ENCODE measurements around the gene MAST4. TPM values are rescaled to one million over a fixed set of nuclear protein-coding genes. Genes with fewer than 3 reads are reported as not detected.

Gene MAST4
- total RNA-seq, 4 donors from 2014 or later = 55.3 to 148 (median 110) TPM

DNA sequence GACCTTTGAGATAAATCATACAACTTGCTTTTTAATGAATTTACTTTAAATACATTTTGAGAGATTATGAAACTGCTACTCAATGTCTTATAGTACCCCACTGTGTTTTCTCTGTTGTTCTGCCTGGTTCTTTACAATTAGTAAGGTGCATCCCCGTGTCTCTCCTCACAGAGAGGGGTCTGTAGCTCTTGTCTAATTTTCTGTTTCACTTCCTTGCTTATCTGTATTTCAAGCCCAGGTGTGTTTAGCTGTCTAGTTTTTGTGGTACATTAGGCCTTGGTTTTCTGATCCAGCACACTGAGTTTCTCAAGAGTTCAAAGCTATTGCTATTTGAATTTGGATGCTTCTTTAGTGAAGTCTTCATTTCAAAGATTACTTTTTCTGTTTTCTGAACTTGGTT is 105.1 kb downstream of the MAST4 start:
- no peaks in the 10 kb centered on the region for H3K4me1 ChIP-seq
- no peak for DNase-seq
- H3K27ac ChIP-seq = no peak overlapping the region
- no peaks in the 10 kb centered on the region for H3K9me3 ChIP-seq
- no peak overlapping the region for H3K4me3 ChIP-seq
- TF ChIP-seq POLR2A (IDR thresholded peaks at IDR 0.05) = no peak
- TF ChIP-seq, protein P1, sequence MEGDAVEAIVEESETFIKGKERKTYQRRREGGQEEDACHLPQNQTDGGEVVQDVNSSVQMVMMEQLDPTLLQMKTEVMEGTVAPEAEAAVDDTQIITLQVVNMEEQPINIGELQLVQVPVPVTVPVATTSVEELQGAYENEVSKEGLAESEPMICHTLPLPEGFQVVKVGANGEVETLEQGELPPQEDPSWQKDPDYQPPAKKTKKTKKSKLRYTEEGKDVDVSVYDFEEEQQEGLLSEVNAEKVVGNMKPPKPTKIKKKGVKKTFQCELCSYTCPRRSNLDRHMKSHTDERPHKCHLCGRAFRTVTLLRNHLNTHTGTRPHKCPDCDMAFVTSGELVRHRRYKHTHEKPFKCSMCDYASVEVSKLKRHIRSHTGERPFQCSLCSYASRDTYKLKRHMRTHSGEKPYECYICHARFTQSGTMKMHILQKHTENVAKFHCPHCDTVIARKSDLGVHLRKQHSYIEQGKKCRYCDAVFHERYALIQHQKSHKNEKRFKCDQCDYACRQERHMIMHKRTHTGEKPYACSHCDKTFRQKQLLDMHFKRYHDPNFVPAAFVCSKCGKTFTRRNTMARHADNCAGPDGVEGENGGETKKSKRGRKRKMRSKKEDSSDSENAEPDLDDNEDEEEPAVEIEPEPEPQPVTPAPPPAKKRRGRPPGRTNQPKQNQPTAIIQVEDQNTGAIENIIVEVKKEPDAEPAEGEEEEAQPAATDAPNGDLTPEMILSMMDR (IDR thresholded peaks at IDR 0.05) = no peak
- H3K36me3 ChIP-seq = no peaks in the 10 kb centered on the region
- H3K27me3 ChIP-seq = no peaks in the 10 kb centered on the region
- 82 to 95% methylated on average over 1 of the region's 1 CpG for WGBS, 2 donors
- intact Hi-C loops (cut with DNase I) = no loop called here

DNA sequence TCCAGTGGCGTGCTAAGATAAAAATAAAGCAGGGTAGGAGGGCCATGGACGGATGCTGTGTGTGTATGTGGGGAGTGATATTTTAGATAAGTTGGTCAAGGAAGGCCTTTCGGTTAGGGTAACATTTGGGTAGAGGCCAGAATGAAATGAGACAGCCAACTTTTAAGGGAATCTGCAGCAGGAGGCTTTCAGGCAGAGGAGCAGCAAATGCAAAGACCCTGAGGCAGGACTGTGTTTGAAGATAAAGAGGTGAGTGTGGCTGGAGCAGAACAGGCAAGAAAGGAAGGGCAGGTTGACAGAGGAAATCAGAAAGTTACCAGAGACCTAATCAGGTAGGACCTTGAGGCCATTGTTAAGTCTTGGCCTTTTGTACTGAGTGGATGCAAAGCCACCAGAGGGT is 106.2 kb downstream of the MAST4 start:
- Histone ChIP-seq H3K9me3 (no peaks in the 10 kb centered on the region), H3K36me3 (no peaks in the 10 kb centered on the region), H3K4me3 (no peak overlapping the region), H3K27ac (no peak overlapping the region), H3K4me1 (no peaks in the 10 kb centered on the region), H3K27me3 (no peaks in the 10 kb centered on the region)
- WGBS, 2 donors = 65 to 66% methylated on average over 3 of the region's 3 CpGs
- TF ChIP-seq, protein P1 (IDR thresholded peaks at IDR 0.05) = no peak
- no peak for TF ChIP-seq POLR2A (IDR thresholded peaks at IDR 0.05)
- intact Hi-C loops (cut with DNase I) = no loop called here
- DNase-seq = no peak

DNA sequence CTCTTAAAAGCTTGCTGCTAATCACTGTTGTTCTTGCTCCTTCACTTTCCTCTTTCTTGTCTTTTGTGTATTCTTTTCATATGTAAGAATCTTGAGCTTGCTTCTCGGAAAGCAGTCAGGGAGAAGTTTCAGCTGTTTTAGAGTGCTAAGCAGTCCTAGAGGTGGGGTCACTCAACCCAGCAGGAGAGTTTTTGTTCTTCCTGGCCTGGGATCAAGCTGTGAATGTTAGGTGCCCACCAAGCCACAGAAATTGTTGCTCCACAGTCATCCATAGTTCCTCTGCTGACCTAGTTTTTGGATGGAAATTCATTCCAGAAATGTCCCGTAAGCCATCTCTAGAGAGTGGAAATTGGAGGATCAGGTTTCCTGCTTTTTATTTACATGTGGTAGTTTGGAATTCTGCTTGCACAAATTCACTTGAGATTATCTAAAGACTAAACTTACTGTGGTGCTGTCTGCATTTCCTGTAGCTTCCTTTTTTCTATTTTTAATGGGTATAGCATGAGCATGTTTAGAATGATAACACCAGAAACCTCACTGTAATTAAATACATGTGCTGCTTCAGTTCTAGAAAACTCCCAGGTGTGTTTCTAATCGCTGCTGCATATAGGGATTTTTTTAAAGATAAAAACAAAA is 108.7 kb downstream of the MAST4 start:
- H3K27ac ChIP-seq = no peak overlapping the region
- TF ChIP-seq, protein P1 (IDR thresholded peaks at IDR 0.05) = no peak
- TF ChIP-seq POLR2A (IDR thresholded peaks at IDR 0.05) = no peak
- H3K4me3 ChIP-seq = no peak overlapping the region
- H3K36me3 ChIP-seq = no peaks in the 10 kb centered on the region
- no peaks in the 10 kb centered on the region for H3K4me1 ChIP-seq
- intact Hi-C loops (cut with DNase I) = no loop called here
- WGBS, 2 donors = 35 to 58% methylated on average over 3 of the region's 3 CpGs
- DNase-seq = no peak
- no peaks in the 10 kb centered on the region for H3K27me3 ChIP-seq
- no peaks in the 10 kb centered on the region for H3K9me3 ChIP-seq

DNA sequence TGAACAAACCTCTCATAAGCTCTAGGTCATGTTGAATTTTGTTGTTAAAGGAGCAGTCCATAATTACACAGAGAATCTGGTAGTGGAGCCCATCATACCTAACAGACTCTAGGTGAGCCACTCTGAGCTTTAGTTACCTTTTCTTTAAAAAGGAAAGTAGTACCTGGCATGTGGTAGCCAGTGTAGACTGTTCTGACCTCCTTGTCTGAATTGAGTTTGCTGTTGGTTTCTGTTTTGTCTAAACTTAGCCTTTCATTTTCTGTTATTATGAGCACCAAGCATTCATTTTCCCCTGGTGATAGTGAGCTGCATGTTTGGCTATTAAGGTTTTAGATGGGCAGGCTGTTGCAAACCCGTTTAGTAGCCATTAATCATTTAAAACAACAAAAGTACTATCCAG is 112.2 kb downstream of the MAST4 start:
- Histone ChIP-seq H3K4me3 (no peak overlapping the region), H3K4me1 (no peaks in the 10 kb centered on the region), H3K36me3 (no peaks in the 10 kb centered on the region), H3K27me3 (no peaks in the 10 kb centered on the region), H3K9me3 (peaks cover 0 to 10% (median 0%) of the 10 kb centered on the region in 3 donors), H3K27ac (no peak overlapping the region)
- TF ChIP-seq POLR2A (IDR thresholded peaks at IDR 0.05) = no peak
- TF ChIP-seq, protein P1 (IDR thresholded peaks at IDR 0.05) = no peak
- intact Hi-C loops (cut with DNase I) = no loop called here
- 19 to 27% methylated on average over 1 of the region's 1 CpG for WGBS, 2 donors
- DNase-seq = no peak

DNA sequence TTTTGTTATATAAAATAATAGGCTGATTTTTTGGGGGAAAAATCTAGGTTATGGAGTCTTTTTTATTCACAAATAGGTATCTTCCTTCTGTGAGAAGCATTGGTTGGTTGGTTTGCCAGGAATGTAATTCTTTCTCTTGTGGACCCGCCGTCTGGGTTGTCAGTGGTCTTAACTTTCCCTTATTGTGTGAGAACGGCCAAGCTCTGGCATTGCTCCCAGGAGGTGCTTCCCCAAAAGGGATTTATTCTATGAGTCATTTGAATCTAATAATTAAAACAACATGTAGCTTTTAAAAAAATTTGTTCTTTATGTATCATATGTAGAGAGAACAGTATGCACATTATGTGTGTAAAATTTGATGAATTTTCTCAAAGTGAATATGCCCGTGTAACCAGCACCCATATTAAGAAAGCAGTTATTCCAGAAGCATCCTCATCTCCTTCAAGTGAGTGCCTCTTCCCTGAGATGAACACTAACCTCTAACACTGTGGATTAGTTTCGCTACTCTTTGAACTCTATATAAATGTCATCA is 114.4 kb downstream of the MAST4 start:
- Histone ChIP-seq H3K4me1 (no peaks in the 10 kb centered on the region), H3K27me3 (no peaks in the 10 kb centered on the region), H3K27ac (no peak overlapping the region), H3K9me3 (peaks cover 0 to 10% (median 0%) of the 10 kb centered on the region in 3 donors), H3K36me3 (no peaks in the 10 kb centered on the region), H3K4me3 (no peak overlapping the region)
- intact Hi-C loops (cut with DNase I) = no loop called here
- no peak for DNase-seq
- TF ChIP-seq, protein P1 (IDR thresholded peaks at IDR 0.05) = no peak
- no peak for TF ChIP-seq POLR2A (IDR thresholded peaks at IDR 0.05)
- 39% methylated on average over 5 of the region's 5 CpGs for WGBS, 2 donors

Measured in esophagus squamous epithelium (tissue), 5 donors.